ENCODE data around the gene ZNF319. TPM values are rescaled to one million over a fixed set of nuclear protein-coding genes. Genes with fewer than 3 reads are reported as not detected.

ZNF319 gene
- total and polyA plus RNA-seq, 4 donors, result 0.64 to 3.4 (median 2.6) TPM

- no peaks in the 10 kb centered on the region for H3K27me3 ChIP-seq (ENCODE audit: control insufficient read depth in 4 of 4, insufficient read depth in 4 of 4, low read length in 3 of 4)
- peaks cover 13 to 29% (median 17%) of the 10 kb centered on the region in 4 donors for H3K4me1 ChIP-seq (ENCODE audit: control insufficient read depth in 4 of 4, insufficient read depth in 4 of 4, low read length in 3 of 4)
- H3K36me3 ChIP-seq (ENCODE audit: control insufficient read depth in 4 of 4, insufficient read depth in 3 of 4, low read depth in 1 of 4, low read length in 3 of 4), result peaks cover 1 to 12% (median 6%) of the 10 kb centered on the region in 4 donors
- peak overlapping the region in 1 of 2 donors; percentile 87 for H3K27ac ChIP-seq (ENCODE audit: low read depth in 1 of 2, low read length in 2 of 2)
- TF ChIP-seq EGR1 (IDR thresholded peaks at IDR 0.05; ENCODE audit: low read depth in 2 of 2), result no peak
- TF ChIP-seq RAD21 (IDR thresholded peaks at IDR 0.05), result no peak
- TF ChIP-seq REST (IDR thresholded peaks at IDR 0.05), result no peak
- TF ChIP-seq TAF1 (conservative IDR thresholded peaks at IDR 0.05), result no peak
- TF ChIP-seq GABPA (IDR thresholded peaks at IDR 0.05 in 1 of 2, conservative IDR thresholded peaks at IDR 0.05 in 1 of 2), result no peak
- no peak for TF ChIP-seq HNF4G (IDR thresholded peaks at IDR 0.05)
- TF ChIP-seq SP1 (IDR thresholded peaks at IDR 0.05), result no peak
- no peak for TF ChIP-seq HNF4A (conservative IDR thresholded peaks at IDR 0.05)
- TF ChIP-seq JUND (IDR thresholded peaks at IDR 0.05), result no peak
- TF ChIP-seq ATF3 (IDR thresholded peaks at IDR 0.05), result no peak
- no peak for TF ChIP-seq ZBTB33 (IDR thresholded peaks at IDR 0.05)
- no peak for TF ChIP-seq MAX (IDR thresholded peaks at IDR 0.05)
- TF ChIP-seq NR2F2 (IDR thresholded peaks at IDR 0.05), result no peak
- 35% methylated on average over 10 of the region's 10 CpGs for WGBS
- no peaks in the 10 kb centered on the region for H3K9me3 ChIP-seq (ENCODE audit: control insufficient read depth in 4 of 4, low read length in 3 of 4)
- peak overlapping the region; percentile 60 to 92 (median 82) for H3K4me3 ChIP-seq (ENCODE audit: low read depth in 1 of 3, low read length in 3 of 3)
- H3K9ac ChIP-seq (ENCODE audit: low read depth in 1 of 2, low read length in 2 of 2), result peak overlapping the region in 1 of 2 donors; percentile 41
- no peak for DNase-seq (ENCODE audit: low spot score)
Observed at GRCh38 chr16:58001781-58002415, 1.4 kb upstream of the ZNF319 start.

- peak within 1 kb of the TSS; percentile 87 to 92 for H3K27ac ChIP-seq (ENCODE audit: low read depth in 1 of 2, low read length in 2 of 2)
- WGBS, result under 1% methylated on average over 81 of the region's 81 CpGs
- peak; percentile 91 for DNase-seq (ENCODE audit: low spot score)
- no peaks in the 10 kb centered on the region for H3K9me3 ChIP-seq (ENCODE audit: control insufficient read depth in 4 of 4, low read length in 3 of 4)
- H3K36me3 ChIP-seq (ENCODE audit: control insufficient read depth in 4 of 4, insufficient read depth in 3 of 4, low read depth in 1 of 4, low read length in 3 of 4), result peaks cover 4 to 21% (median 11%) of the 10 kb centered on the region in 4 donors
- peaks cover 13 to 29% (median 17%) of the 10 kb centered on the region in 4 donors for H3K4me1 ChIP-seq (ENCODE audit: control insufficient read depth in 4 of 4, insufficient read depth in 4 of 4, low read length in 3 of 4)
- no peaks in the 10 kb centered on the region for H3K27me3 ChIP-seq (ENCODE audit: control insufficient read depth in 4 of 4, insufficient read depth in 4 of 4, low read length in 3 of 4)
- H3K4me3 ChIP-seq (ENCODE audit: low read depth in 1 of 3, low read length in 3 of 3), result peak within 1 kb of the TSS; percentile 60 to 92 (median 82)
- peak within 1 kb of the TSS; percentile 41 to 75 for H3K9ac ChIP-seq (ENCODE audit: low read depth in 1 of 2, low read length in 2 of 2)
- no peak for TF ChIP-seq ATF3 (IDR thresholded peaks at IDR 0.05)
- TF ChIP-seq REST (IDR thresholded peaks at IDR 0.05), result peak; percentile 22
- TF ChIP-seq FOXA1 (IDR thresholded peaks at IDR 0.05), result no peak
- peak in 1 of 2 donors; percentile 81 for TF ChIP-seq GABPA (IDR thresholded peaks at IDR 0.05 in 1 of 2, conservative IDR thresholded peaks at IDR 0.05 in 1 of 2)
- peak; percentile 26 to 39 for TF ChIP-seq RAD21 (IDR thresholded peaks at IDR 0.05)
- TF ChIP-seq EGR1 (IDR thresholded peaks at IDR 0.05; ENCODE audit: low read depth in 2 of 2), result no peak
- TF ChIP-seq HNF4G (IDR thresholded peaks at IDR 0.05), result no peak
- TF ChIP-seq FOXA2 (IDR thresholded peaks at IDR 0.05), result no peak
- TF ChIP-seq TAF1 (conservative IDR thresholded peaks at IDR 0.05), result no peak
- no peak for TF ChIP-seq MAX (IDR thresholded peaks at IDR 0.05)
Observed at GRCh38 chr16:58000706-58001676, 519 bp upstream of the ZNF319 start, which contains the start of gene USB1. Gene USB1 (plus strand): TSS chr16:58001407. CDS start chr16:58001484, 77 bp downstream.
